Activated CD4-positive, alpha-beta T cell treated with anti-CD3 and anti-CD28 coated beads for 36 hours (primary cell): ENCODE measurements around the gene RNF175. TPM values are rescaled to one million over a fixed set of nuclear protein-coding genes. Genes with fewer than 3 reads are reported as not detected.

Experiments
- ATAC-seq: fragments of 200-7000 bp; cut with Tn5 transposase; one replicate; pipeline ENCODE4 v1.10.0; 2021; ENCODE audit warnings: mild to moderate bottlenecking, moderate library complexity
- CTCF ChIA-PET: fragments of 350-600 bp; sonication (Branson Sonifier 250); formaldehyde crosslinking; loops from one replicate; lab custom pipeline; 2021; ENCODE audit warnings: antibody characterized with exemption; lab: Charles Lee
- POLR2A ChIA-PET: fragments of 350-600 bp; sonication (Branson Sonifier 250); formaldehyde crosslinking; loops from one replicate; lab custom pipeline; 2021; ENCODE audit warnings: antibody characterized with exemption, inconsistent platforms; lab: Charles Lee
- DNase-seq: peaks from one replicate; pipeline ENCODE4 v3.0.0-alpha.2; 2020
- H3K27ac Mint-ChIP-seq: one replicate; pipeline ENCODE4 v1.8.0; 2021; ENCODE audit warnings: mixed read lengths
- H3K27me3 Mint-ChIP-seq: one replicate; pipeline ENCODE4 v1.8.0; 2021; ENCODE audit warnings: mixed read lengths
- H3K36me3 Mint-ChIP-seq: one replicate; pipeline ENCODE4 v1.8.0; 2021; ENCODE audit warnings: low read depth, mixed read lengths
- H3K4me1 Mint-ChIP-seq: one replicate; pipeline ENCODE4 v1.8.0; 2021; ENCODE audit warnings: mixed read lengths
- H3K4me3 Mint-ChIP-seq: one replicate; pipeline ENCODE4 v1.8.0; 2021; ENCODE audit warnings: mild to moderate bottlenecking, moderate library complexity, mixed read lengths
- H3K9me3 Mint-ChIP-seq: one replicate; pipeline ENCODE4 v1.8.0; 2021; ENCODE audit warnings: low read depth, mixed read lengths
- intact Hi-C, 2 experiments: fragments of 100-400 bp; cut with DNase I in 1 of 2; cut with micrococcal nuclease in 1 of 2; formaldehyde crosslinking; loops; one replicate each; pipeline versions ENCODE4 v1.14.2 to v1.15.1; 2022 to 2024; cut with DNase I, micrococcal nuclease
- total RNA-seq, 2 experiments: library from RNA; stranded (reverse); gene quantifications; one replicate each; pipeline ENCODE4 v1.2.3, GENCODE V29; 2021

Gene RNF175
- total RNA-seq, 2 experiments from 2014 or later: 0.26 to 0.57 TPM

GRCh38 chr4:153785910-153786721 is 26.3 kb upstream of the RNF175 start:
- no peak for ATAC-seq
- H3K27me3 Mint-ChIP-seq: peaks cover 65% of the 10 kb centered on the region
- ChIA-PET POLR2A (interaction anchor here (0.6 kb wide), 1 partner anchor 23 kb away, joined by 3 read pairs; no protein-coding TSS in a partner anchor), CTCF (interaction anchor here (0.6 to 3.2 kb wide), 27 partner anchors 9 to 783 kb away, joined by 3 to 16 read pairs (median 3); no protein-coding TSS in a partner anchor)
- intact Hi-C loops: loop anchor here (2.0 to 10.0 kb wide), 7 partner anchors 233 to 839 kb away; partner anchors contain the start of genes DCHS2 (in 2 of the 2) and PLRG1 (in 1 of the 2)
- no peaks in the 10 kb centered on the region for H3K36me3 Mint-ChIP-seq
- no peak overlapping the region for H3K27ac Mint-ChIP-seq
- no peak for DNase-seq
- no peak overlapping the region for H3K4me3 Mint-ChIP-seq
- peaks cover 27% of the 10 kb centered on the region for H3K4me1 Mint-ChIP-seq
- no peaks in the 10 kb centered on the region for H3K9me3 Mint-ChIP-seq

DNA sequence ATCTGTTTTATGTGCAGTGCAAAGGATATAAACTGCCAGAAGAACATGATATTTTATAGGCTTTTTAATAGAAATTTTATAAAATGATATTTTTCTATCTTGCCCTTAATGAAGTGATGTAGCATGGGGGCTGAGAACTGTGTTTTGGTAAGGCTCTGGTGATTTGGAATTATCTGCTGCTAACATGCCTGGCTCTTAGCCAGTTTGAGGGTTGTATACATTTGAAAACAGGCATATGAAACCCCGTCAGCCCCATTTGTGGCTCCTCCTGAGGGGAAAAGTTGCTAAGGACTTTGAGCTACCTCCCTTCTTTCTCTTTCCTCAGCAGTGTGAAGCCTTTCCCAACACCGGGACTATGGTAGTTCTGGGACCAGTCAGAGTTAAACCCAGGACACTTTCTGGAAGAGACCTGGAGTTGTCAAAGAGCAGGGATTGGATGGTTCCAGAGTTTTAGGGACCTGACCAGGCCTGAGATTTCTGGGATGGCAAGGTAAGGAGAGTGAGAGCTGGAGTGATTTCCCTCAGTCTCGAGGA is 24.4 kb upstream of the RNF175 start:
- Mint-ChIP-seq H3K4me3 (no peak overlapping the region), H3K36me3 (no peaks in the 10 kb centered on the region), H3K4me1 (peaks cover 13% of the 10 kb centered on the region), H3K27me3 (peaks cover 57% of the 10 kb centered on the region), H3K27ac (no peak overlapping the region), H3K9me3 (no peaks in the 10 kb centered on the region)
- intact Hi-C loops: loop anchor here (10.0 kb wide), 2 partner anchors 711 to 841 kb away; partner anchors contain the start of gene DCHS2 (in 1 of the 2)
- DNase-seq (no peak), ATAC-seq (no peak)
- POLR2A ChIA-PET: no interaction called here
- CTCF ChIA-PET: interaction anchor here (0.5 to 0.7 kb wide), 2 partner anchors 353 to 693 kb away, joined by 3 read pairs; no protein-coding TSS in a partner anchor

- DNase-seq (no peak), ATAC-seq (no peak)
- Mint-ChIP-seq H3K4me1 (no peaks in the 10 kb centered on the region), H3K9me3 (no peaks in the 10 kb centered on the region), H3K4me3 (no peak overlapping the region), H3K27me3 (peaks cover 50% of the 10 kb centered on the region), H3K36me3 (no peaks in the 10 kb centered on the region), H3K27ac (no peak overlapping the region)
- POLR2A ChIA-PET: no interaction called here
- CTCF ChIA-PET: interaction anchor here (0.6 kb wide), 1 partner anchor 166 kb away, joined by 3 read pairs; no protein-coding TSS in a partner anchor
- intact Hi-C loops: loop anchor here (10.0 kb wide), 2 partner anchors 712 to 842 kb away; partner anchors contain the start of gene DCHS2 (in 1 of the 2)
Observed at GRCh38 chr4:153782581-153782980, 22.8 kb upstream of the RNF175 start.

GRCh38 chr4:153781717-153782416 is 22.0 kb upstream of the RNF175 start:
- H3K27ac Mint-ChIP-seq: no peak overlapping the region
- no peak for DNase-seq
- H3K27me3 Mint-ChIP-seq: peaks cover 44% of the 10 kb centered on the region
- H3K36me3 Mint-ChIP-seq: no peaks in the 10 kb centered on the region
- no peaks in the 10 kb centered on the region for H3K9me3 Mint-ChIP-seq
- no peak overlapping the region for H3K4me3 Mint-ChIP-seq
- no peaks in the 10 kb centered on the region for H3K4me1 Mint-ChIP-seq
- intact Hi-C loops: loop anchor here (10.0 kb wide), 2 partner anchors 713 to 843 kb away; partner anchors contain the start of gene DCHS2 (in 1 of the 2)
- ChIA-PET CTCF (interaction anchor here (0.6 to 1.3 kb wide), 2 partner anchors 135 to 166 kb away, joined by 3 read pairs; no protein-coding TSS in a partner anchor), POLR2A (no interaction called here)
- ATAC-seq: no peak

DNA sequence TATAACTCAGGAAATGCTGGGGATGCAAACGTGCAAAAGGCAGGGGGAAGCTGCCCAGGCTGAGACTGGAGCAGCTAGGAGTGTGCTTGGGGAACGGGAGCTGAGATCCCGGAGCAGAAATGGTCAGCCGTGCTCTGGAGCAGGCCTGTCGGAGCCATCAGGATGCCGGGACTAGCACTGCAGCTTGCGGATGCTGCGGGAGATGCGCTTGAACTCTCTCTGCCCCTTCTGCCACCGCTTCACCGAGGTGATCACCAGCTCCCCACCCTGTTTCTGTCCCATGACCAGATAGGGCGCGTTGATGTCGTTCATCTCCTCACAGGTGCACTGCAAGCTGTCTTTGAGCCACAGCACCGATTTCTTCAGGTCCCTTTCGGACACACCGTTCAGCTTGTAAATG is 21.5 kb upstream of the RNF175 start:
- H3K36me3 Mint-ChIP-seq: no peaks in the 10 kb centered on the region
- no peak for ATAC-seq
- H3K4me1 Mint-ChIP-seq: no peaks in the 10 kb centered on the region
- ChIA-PET POLR2A (no interaction called here), CTCF (interaction anchor here (0.6 to 1.3 kb wide), 3 partner anchors 9 to 268 kb away, joined by 3 read pairs; no protein-coding TSS in a partner anchor)
- intact Hi-C loops: loop anchor here (10.0 kb wide), 2 partner anchors 714 to 844 kb away; partner anchors contain the start of gene DCHS2 (in 1 of the 2)
- H3K27me3 Mint-ChIP-seq: peaks cover 45% of the 10 kb centered on the region
- no peak for DNase-seq
- H3K27ac Mint-ChIP-seq: no peak overlapping the region
- no peaks in the 10 kb centered on the region for H3K9me3 Mint-ChIP-seq
- H3K4me3 Mint-ChIP-seq: no peak overlapping the region

DNA sequence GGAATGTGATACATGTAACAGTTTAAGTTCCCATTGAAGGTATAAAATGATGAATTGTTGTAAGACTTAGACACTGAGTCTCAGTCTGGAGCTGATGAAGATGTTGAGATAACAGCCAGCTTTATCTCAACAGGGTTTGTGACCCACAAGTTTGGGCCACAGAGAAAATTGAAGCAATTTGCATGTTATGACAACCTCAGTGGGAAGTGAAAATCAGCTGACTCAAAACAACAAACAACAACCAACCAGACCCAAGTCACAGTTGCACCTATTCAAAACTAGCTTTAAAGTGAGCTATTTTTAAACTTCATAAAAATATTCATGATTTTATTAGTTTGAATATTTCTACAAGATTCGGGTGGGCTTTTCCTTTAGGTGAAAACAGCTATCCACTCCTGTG is 21.1 kb upstream of the RNF175 start:
- Mint-ChIP-seq H3K4me1 (no peaks in the 10 kb centered on the region), H3K36me3 (no peaks in the 10 kb centered on the region), H3K27ac (no peak overlapping the region), H3K9me3 (no peaks in the 10 kb centered on the region), H3K4me3 (no peak overlapping the region), H3K27me3 (peaks cover 45% of the 10 kb centered on the region)
- CTCF ChIA-PET: interaction anchor here (0.6 to 1.3 kb wide), 3 partner anchors 9 to 268 kb away, joined by 3 read pairs; no protein-coding TSS in a partner anchor
- intact Hi-C loops: loop anchor here (10.0 kb wide), 2 partner anchors 714 to 844 kb away; partner anchors contain the start of gene DCHS2 (in 1 of the 2)
- ATAC-seq (no peak), DNase-seq (no peak)
- POLR2A ChIA-PET: interaction anchor here (0.8 kb wide), 1 partner anchor 10 kb away, joined by 3 read pairs; no protein-coding TSS in a partner anchor

DNA sequence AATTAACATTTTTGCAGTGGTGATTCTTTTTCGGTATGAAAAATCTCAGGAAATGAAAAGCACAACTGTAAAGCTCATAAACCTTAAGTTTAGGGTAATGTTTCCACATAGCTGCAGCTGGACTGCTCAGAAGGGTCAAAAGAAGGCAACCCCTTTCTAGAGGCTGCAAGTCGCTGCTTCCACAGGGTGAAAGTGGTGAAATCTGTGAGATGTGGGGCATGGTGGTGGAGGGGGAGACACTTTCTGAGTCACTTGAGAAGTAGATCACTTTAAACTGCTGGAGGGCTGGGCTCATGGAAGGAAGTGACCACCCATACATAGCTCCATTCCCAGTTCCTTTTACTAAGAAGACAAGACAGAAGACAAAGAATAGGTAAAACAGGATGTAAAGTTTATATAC is 20.4 kb upstream of the RNF175 start:
- ATAC-seq (no peak), DNase-seq (no peak)
- POLR2A ChIA-PET: interaction anchor here (0.8 kb wide), 1 partner anchor 11 kb away, joined by 3 read pairs; no protein-coding TSS in a partner anchor
- Mint-ChIP-seq H3K36me3 (no peaks in the 10 kb centered on the region), H3K4me3 (no peak overlapping the region), H3K4me1 (no peaks in the 10 kb centered on the region), H3K9me3 (no peaks in the 10 kb centered on the region), H3K27me3 (peaks cover 47% of the 10 kb centered on the region), H3K27ac (no peak overlapping the region)
- CTCF ChIA-PET: interaction anchor here (1.2 kb wide), 1 partner anchor 8 kb away, joined by 3 read pairs; no protein-coding TSS in a partner anchor
- intact Hi-C loops: loop anchor here (10.0 kb wide), 2 partner anchors 715 to 845 kb away; partner anchors contain the start of gene DCHS2 (in 1 of the 2)

DNA sequence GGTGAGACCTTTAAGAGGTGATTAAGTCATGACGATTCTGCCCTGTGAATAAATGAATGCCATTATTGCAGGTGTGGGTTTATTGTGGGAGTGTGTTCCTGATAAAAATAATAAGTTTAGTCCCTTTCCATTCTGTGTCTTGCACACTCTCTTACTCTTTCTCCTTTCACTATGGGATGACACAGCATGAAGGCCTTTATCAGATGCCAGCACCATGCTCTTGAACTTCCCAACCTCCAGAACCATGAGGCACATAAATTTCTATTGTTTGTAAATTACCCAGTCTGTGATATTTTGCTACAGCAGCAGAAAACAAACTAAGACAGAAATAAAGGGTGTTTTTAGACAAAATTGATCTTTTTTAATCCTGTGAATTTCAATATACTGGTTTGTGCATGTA is 18.6 kb upstream of the RNF175 start:
- H3K9me3 Mint-ChIP-seq: no peaks in the 10 kb centered on the region
- peaks cover 46% of the 10 kb centered on the region for H3K27me3 Mint-ChIP-seq
- ChIA-PET POLR2A (no interaction called here), CTCF (no interaction called here)
- H3K27ac Mint-ChIP-seq: no peak overlapping the region
- no peaks in the 10 kb centered on the region for H3K36me3 Mint-ChIP-seq
- DNase-seq: no peak
- ATAC-seq: no peak
- no peak overlapping the region for H3K4me3 Mint-ChIP-seq
- intact Hi-C loops: no loop called here
- no peaks in the 10 kb centered on the region for H3K4me1 Mint-ChIP-seq

DNA sequence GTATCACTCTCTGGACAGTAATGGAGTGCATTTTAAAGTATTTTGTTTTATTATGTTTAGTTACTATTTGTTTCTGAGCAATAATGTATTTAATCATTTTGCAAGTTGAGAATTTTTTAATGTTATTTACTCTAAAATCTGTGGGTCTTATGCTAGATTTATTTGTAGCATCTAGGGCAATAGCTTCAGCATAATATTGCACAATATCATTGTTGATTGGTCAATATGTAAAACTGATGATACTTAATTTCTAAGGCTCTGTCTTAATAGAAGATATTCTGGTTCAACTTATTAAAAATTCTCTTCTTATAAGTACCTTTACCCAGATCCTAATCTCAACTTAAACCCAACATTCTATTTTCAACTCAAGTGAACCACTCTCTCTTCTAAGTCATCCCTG is 17.6 kb upstream of the RNF175 start:
- no peak overlapping the region for H3K4me3 Mint-ChIP-seq
- no peak overlapping the region for H3K27ac Mint-ChIP-seq
- intact Hi-C loops: no loop called here
- H3K9me3 Mint-ChIP-seq: no peaks in the 10 kb centered on the region
- ChIA-PET CTCF (interaction anchor here (1.1 kb wide), 1 partner anchor 8 kb away, joined by 4 read pairs; no protein-coding TSS in a partner anchor), POLR2A (no interaction called here)
- no peaks in the 10 kb centered on the region for H3K36me3 Mint-ChIP-seq
- ATAC-seq: no peak
- peaks cover 46% of the 10 kb centered on the region for H3K27me3 Mint-ChIP-seq
- DNase-seq: no peak
- H3K4me1 Mint-ChIP-seq: no peaks in the 10 kb centered on the region

DNA sequence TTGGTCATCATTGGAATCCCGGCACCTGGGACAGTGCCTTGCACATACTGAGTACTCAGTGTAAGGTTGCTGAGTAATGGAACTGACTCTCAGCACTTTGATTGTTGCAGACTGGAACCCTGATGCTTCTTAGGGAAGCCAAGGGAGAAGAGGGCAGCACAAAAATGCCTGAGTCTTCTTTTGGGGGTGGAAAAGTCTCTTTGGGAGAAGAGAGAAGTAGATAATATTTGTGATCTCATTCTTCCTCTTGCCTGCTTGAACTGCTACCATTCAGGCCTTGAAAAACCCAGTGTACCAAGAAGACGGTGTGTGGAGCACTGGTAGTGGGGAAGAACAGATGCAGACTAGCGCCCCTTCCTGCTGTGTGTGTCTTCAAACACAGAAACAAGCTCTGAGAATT is 16.8 kb upstream of the RNF175 start:
- ChIA-PET CTCF (interaction anchor here (1.1 kb wide), 1 partner anchor 9 kb away, joined by 4 read pairs; no protein-coding TSS in a partner anchor), POLR2A (no interaction called here)
- DNase-seq (no peak), ATAC-seq (no peak)
- H3K4me3 Mint-ChIP-seq: no peak overlapping the region
- no peaks in the 10 kb centered on the region for H3K36me3 Mint-ChIP-seq
- H3K27me3 Mint-ChIP-seq: peaks cover 40% of the 10 kb centered on the region
- H3K9me3 Mint-ChIP-seq: no peaks in the 10 kb centered on the region
- H3K27ac Mint-ChIP-seq: no peak overlapping the region
- H3K4me1 Mint-ChIP-seq: no peaks in the 10 kb centered on the region
- intact Hi-C loops: no loop called here
